Neural crest cell (in vitro differentiated cells): ENCODE data around the gene KLK5. TPM values are rescaled to one million over a fixed set of nuclear protein-coding genes. Genes with fewer than 3 reads are reported as not detected.
"Not testable (repeated sequence)": the region's sequence is repeated elsewhere in the genome, so short reads cannot be mapped to it uniquely, and the experiment has no call there.

Source experiments
- DNase-seq: peaks from one replicate; pipeline ENCODE4 v3.0.0; 2021; ENCODE audit warnings: low read depth, mixed read lengths, low spot score
- H3K27ac Mint-ChIP-seq: one replicate; pipeline ENCODE4 v1.8.0; 2021; ENCODE audit warnings: mild to moderate bottlenecking, mixed read lengths; ENCODE audit not compliant: unreplicated experiment
- H3K27me3 Mint-ChIP-seq: 2 replicates; pipeline ENCODE4 v1.8.0; 2021; ENCODE audit warnings: low read depth, mild to moderate bottlenecking, mixed read lengths
- H3K36me3 Mint-ChIP-seq: 2 replicates; pipeline ENCODE4 v1.8.0; 2021; ENCODE audit warnings: low read depth, mild to moderate bottlenecking, mixed read lengths
- H3K4me1 Mint-ChIP-seq: 2 replicates; pipeline ENCODE4 v1.8.0; 2021; ENCODE audit warnings: mixed read lengths
- H3K4me3 Mint-ChIP-seq: one replicate; pipeline ENCODE4 v1.8.0; 2021; ENCODE audit warnings: mild to moderate bottlenecking, mixed read lengths
- H3K9me3 Mint-ChIP-seq: 2 replicates; pipeline ENCODE4 v1.8.0; 2021; ENCODE audit warnings: mixed read lengths
- total RNA-seq: library from RNA; stranded (reverse); gene quantifications from 2 replicates; pipeline ENCODE4 v1.2.1, GENCODE V29; 2021
- TF ChIP-seq, protein P1 (sequence below): fragments of 200-600 bp; sonication (generic); conservative IDR thresholded peaks from 2 replicates; pipeline ENCODE4 v1.5.0; 2021; ENCODE audit warnings: antibody characterized with exemption, mild to moderate bottlenecking

Gene KLK5
- total RNA-seq, 1 donor from 2014 or later: not detected

DNA sequence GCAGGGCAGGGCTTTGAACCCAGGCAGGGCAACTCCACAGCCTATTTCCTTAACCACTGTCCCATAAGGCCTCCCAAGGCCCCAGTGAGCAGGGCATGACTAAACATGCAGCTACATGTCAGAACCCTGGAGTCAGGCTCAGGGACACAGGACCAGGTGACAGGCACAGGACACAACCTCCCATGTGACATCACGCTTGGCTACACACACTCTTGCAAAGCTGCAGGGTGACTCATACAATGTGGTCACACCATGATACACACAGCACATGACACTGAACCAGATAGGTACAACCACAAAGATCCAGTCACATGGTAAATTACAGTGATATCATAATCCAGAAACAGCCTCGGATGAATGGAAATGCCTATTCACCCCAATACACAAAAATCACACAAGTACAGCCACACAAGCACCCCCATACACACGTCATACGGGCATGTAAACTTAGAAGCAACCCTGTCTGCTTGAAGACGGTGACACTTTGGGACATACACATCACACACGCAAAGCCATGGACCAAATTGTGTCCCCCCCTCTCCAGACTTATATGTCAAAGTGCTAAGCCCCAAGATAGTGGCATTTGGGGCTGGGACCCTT, 56.1 kb downstream of the KLK5 start:
- Mint-ChIP-seq H3K36me3 (no peaks in the 10 kb centered on the region), H3K4me3 (no peak overlapping the region), H3K27ac (no peak overlapping the region), H3K4me1 (no peaks in the 10 kb centered on the region), H3K9me3 (no peaks in the 10 kb centered on the region), H3K27me3 (peaks cover 80% of the 10 kb centered on the region)
- DNase-seq: no peak
- TF ChIP-seq, protein P1, sequence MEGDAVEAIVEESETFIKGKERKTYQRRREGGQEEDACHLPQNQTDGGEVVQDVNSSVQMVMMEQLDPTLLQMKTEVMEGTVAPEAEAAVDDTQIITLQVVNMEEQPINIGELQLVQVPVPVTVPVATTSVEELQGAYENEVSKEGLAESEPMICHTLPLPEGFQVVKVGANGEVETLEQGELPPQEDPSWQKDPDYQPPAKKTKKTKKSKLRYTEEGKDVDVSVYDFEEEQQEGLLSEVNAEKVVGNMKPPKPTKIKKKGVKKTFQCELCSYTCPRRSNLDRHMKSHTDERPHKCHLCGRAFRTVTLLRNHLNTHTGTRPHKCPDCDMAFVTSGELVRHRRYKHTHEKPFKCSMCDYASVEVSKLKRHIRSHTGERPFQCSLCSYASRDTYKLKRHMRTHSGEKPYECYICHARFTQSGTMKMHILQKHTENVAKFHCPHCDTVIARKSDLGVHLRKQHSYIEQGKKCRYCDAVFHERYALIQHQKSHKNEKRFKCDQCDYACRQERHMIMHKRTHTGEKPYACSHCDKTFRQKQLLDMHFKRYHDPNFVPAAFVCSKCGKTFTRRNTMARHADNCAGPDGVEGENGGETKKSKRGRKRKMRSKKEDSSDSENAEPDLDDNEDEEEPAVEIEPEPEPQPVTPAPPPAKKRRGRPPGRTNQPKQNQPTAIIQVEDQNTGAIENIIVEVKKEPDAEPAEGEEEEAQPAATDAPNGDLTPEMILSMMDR: no peak

DNA sequence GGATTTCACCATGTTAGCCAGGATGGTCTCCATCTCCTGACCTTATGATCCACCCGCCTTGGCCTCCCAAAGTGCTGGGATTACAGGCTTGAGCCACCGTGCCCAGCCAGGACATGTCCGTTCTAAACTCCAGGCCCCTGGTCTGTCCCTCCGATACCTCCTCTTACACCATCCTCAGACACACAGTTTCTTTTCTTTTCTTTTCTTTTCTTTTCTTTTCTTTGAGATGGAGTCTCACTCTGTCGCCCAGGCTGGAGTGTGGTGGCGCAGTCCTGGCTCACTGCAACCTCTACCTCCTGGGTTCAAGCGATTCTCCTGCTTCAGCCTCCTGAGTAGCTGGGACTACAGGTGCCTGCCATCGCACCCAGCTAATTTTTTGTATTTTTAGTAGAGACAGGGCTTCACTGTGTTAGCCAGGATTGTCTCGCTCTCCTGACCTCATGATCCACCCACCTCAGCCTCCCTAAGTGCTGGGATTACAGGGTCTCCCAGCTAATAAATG, 56.7 kb downstream of the KLK5 start:
- H3K4me3 Mint-ChIP-seq: not testable (repeated sequence)

DNA sequence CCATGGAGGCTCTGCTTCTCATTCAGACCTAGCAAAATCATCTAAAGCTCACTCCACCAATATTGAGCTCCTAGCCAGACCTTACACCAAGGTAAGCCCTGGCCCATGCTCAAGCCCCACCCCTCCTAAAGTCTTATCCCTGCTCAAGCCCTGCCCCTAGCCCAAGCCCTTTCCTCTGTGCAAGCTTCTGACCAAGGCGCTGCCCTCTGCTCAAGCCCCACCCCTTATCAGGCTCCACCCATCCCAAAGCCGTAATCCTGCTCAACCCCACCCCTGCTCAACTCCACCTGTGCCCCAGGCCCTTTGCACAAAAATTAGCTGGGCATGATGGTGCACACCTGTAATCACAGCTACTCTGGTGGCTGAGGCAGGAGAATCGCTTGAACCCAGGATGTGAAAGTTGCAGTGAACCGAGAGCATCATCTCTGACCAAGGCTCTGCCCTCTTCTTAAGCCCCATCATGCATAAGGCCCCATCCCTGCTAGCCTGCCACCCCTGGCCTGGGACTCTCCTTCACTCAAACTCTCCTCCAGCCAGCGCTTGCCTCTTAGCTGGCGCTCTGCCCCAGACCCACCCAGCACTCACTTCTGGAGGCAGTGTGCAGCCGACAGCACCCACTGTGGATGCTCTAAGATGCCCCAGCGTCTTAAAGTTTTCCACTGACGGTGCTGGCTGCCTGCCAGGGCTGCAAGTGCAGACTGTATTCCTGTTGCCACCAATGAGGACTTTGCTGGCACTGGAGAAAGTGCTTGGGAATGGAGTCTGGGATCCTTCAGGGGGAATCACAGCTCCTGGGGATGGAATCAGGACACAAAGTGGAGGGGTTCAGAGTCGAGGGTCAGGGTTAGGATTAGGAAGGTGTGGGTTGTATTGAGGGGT, 58.1 kb downstream of the KLK5 start:
- Mint-ChIP-seq H3K27ac (no peak overlapping the region), H3K9me3 (no peaks in the 10 kb centered on the region), H3K4me1 (no peaks in the 10 kb centered on the region), H3K27me3 (peaks cover 85% of the 10 kb centered on the region), H3K36me3 (no peaks in the 10 kb centered on the region), H3K4me3 (no peak overlapping the region)
- TF ChIP-seq, protein P1: no peak
- no peak for DNase-seq

More for the DNA sequence above, 56.7 kb downstream of the KLK5 start:
- H3K36me3 Mint-ChIP-seq, DNase-seq, H3K9me3 Mint-ChIP-seq, H3K4me1 Mint-ChIP-seq: not testable (repeated sequence)
- Mint-ChIP-seq H3K27ac (peak overlapping the region; percentile 71), H3K27me3 (peaks cover 80% of the 10 kb centered on the region)

Other genes with a start within 250 kb of the KLK5 start
- gene SHANK1, start 233.2 kb downstream of the KLK5 start, total RNA-seq: 6.7 and 6.8 TPM in 2 replicates
- 7.6 and 7.9 TPM in 2 replicates for gene CLEC11A, start 229.7 kb downstream of the KLK5 start, total RNA-seq
- not detected in 2 replicates for gene GPR32, start 182.6 kb downstream of the KLK5 start, total RNA-seq
- gene ACP4, start 162.6 kb downstream of the KLK5 start, total RNA-seq: not detected in 2 replicates
- 0.44 TPM in 1 of 2 replicates, not detected in the other for gene KLK1, start 129.3 kb downstream of the KLK5 start, total RNA-seq
- not detected in 2 replicates for gene KLK15, start 119.5 kb downstream of the KLK5 start, total RNA-seq
- not detected in 2 replicates for gene KLK3, start 98.1 kb downstream of the KLK5 start, total RNA-seq
- gene KLK2, start 79.6 kb downstream of the KLK5 start, total RNA-seq: not detected in 2 replicates
- not detected in 2 replicates for gene KLK4, start 41.6 kb downstream of the KLK5 start, total RNA-seq
- 1.7 and 2.5 TPM in 2 replicates for gene KLK6, start 16.6 kb upstream of the KLK5 start, total RNA-seq
- not detected in 2 replicates for gene KLK7, start 30.9 kb upstream of the KLK5 start, total RNA-seq
- gene KLK8, start 48.6 kb upstream of the KLK5 start, total RNA-seq: not detected in 2 replicates
- gene KLK10, start 66.7 kb upstream of the KLK5 start, total RNA-seq: not detected in 2 replicates
- gene KLK11, start 73.6 kb upstream of the KLK5 start, total RNA-seq: not detected in 2 replicates
- gene KLK12, start 82.0 kb upstream of the KLK5 start, total RNA-seq: not detected in 2 replicates
- not detected in 2 replicates for gene KLK13, start 112.1 kb upstream of the KLK5 start, total RNA-seq
- 0.26 and 0.75 TPM in 2 replicates for gene KLK14, start 129.8 kb upstream of the KLK5 start, total RNA-seq
- gene CTU1, start 155.4 kb upstream of the KLK5 start, total RNA-seq: 8.3 and 8.4 TPM in 2 replicates
- not detected in 2 replicates for gene SIGLEC9, start 171.9 kb upstream of the KLK5 start, total RNA-seq
- not detected in 2 replicates for gene SIGLEC7, start 189.3 kb upstream of the KLK5 start, total RNA-seq